Measurements from ENCODE around the gene ZC3H4. TPM values are rescaled to one million over a fixed set of nuclear protein-coding genes. Genes with fewer than 3 reads are reported as not detected.

The ZC3H4 gene
- total RNA-seq, 1 experiment from 2014 or later: 45.1 TPM

GRCh38 chr19:47142779-47143178 lies 29.2 kb upstream of the ZC3H4 start:
- H3K27ac ChIP-seq (ENCODE audit: low read depth, low read length): no peak overlapping the region
- H4K20me1 ChIP-seq (ENCODE audit: insufficient read depth): peaks cover 13% of the 10 kb centered on the region; the same call in 1 of the 2 replicates
- ChIA-PET CTCF (interaction anchor here (1.0 kb wide), 1 partner anchor 19 kb away, joined by 5 read pairs; no protein-coding TSS in a partner anchor), POLR2A (no interaction called here), RAD21 (ENCODE audit: low non-redundant PET in 1 of 2, low total read pairs in 2 of 2, uncharacterized antibody in 2 of 2, unreplicated experiment in 2 of 2) (no interaction called here)
- H3K4me3 ChIP-seq (replicated peaks in 1 of 2; ENCODE audit: low read depth in 1 of 2, low read length in 2 of 2): no peak overlapping the region
- no peak overlapping the region for H3K4me2 ChIP-seq (ENCODE audit: low read length)
- H2AFZ ChIP-seq (ENCODE audit: low read depth, low read length, poor library complexity, severe bottlenecking): no peak overlapping the region
- H3K36me3 ChIP-seq (ENCODE audit: control insufficient read depth in 1 of 2, insufficient read depth in 2 of 2, low read length in 2 of 2): peaks cover 31 to 41% of the 10 kb centered on the region in 2 experiments
- no peaks in the 10 kb centered on the region for H3K9me2 ChIP-seq (ENCODE audit: insufficient read depth)
- no peaks in the 10 kb centered on the region for H3K27me3 ChIP-seq (ENCODE audit: insufficient read depth, low read length)
- BruUV-seq (replicated peaks): no TSS peak
- intact Hi-C loops (cut with micrococcal nuclease): no loop called here
- peaks cover 13 to 20% of the 10 kb centered on the region in 2 experiments; a peak in 3 of 4 replicates for H3K4me1 ChIP-seq (ENCODE audit: control insufficient read depth in 1 of 2, insufficient read depth in 2 of 2, low read length in 2 of 2)
- TF ChIP-seq SRF (IDR thresholded peaks at IDR 0.05; ENCODE audit: low read depth) (no peak), CBX3 (IDR thresholded peaks at IDR 0.05; ENCODE audit: low read depth) (no peak), SP1 (IDR thresholded peaks at IDR 0.05; ENCODE audit: low read depth) (no peak), CEBPB (IDR thresholded peaks at IDR 0.05; ENCODE audit: low read depth) (no peak), YY1 (IDR thresholded peaks at IDR 0.05; ENCODE audit: extremely low read depth, insufficient replicate concordance, low read depth, low read length) (no peak), CTCF (IDR thresholded peaks at IDR 0.05 in 2 of 3, conservative IDR thresholded peaks at IDR 0.05 in 1 of 3; ENCODE audit: borderline replicate concordance in 1 of 3, insufficient read depth in 1 of 3, low read depth in 2 of 3, low read length in 2 of 3) (no peak), EGR1 (IDR thresholded peaks at IDR 0.05; ENCODE audit: low read depth) (no peak), EZH2phosphoT487 (IDR thresholded peaks at IDR 0.05; ENCODE audit: borderline replicate concordance) (no peak), EZH2 (IDR thresholded peaks at IDR 0.05) (no peak), RAD21 (IDR thresholded peaks at IDR 0.05; ENCODE audit: low read depth) (no peak), REST (IDR thresholded peaks at IDR 0.05; ENCODE audit: low read depth) (no peak), POLR2A (IDR thresholded peaks at IDR 0.05; ENCODE audit: borderline replicate concordance, extremely low read depth, insufficient read depth, insufficient read length) (no peak), ATF3 (IDR thresholded peaks at IDR 0.05) (no peak), FOSL1 (IDR thresholded peaks at IDR 0.05; ENCODE audit: low read depth) (no peak), TCF7L2 (IDR thresholded peaks at IDR 0.05; ENCODE audit: borderline replicate concordance, extremely low read depth, insufficient read depth, insufficient read length) (no peak), ZBTB33 (IDR thresholded peaks at IDR 0.05; ENCODE audit: extremely low read depth, insufficient replicate concordance, low read length) (no peak), ZNF274 (IDR thresholded peaks at IDR 0.05; ENCODE audit: low read depth, low read length) (no peak), POLR2AphosphoS5 (IDR thresholded peaks at IDR 0.05; ENCODE audit: low read depth, low read length) (no peak)
- DNase-seq (ENCODE audit: low read depth, low spot score) (no peak), ATAC-seq (no peak)
- no peaks in the 10 kb centered on the region for H3K9me3 ChIP-seq (ENCODE audit: control insufficient read depth in 1 of 2, insufficient read depth in 1 of 2, low read depth in 1 of 2, low read length in 2 of 2)
- peaks cover 97% of the 10 kb centered on the region for H3K79me2 ChIP-seq (ENCODE audit: insufficient read depth, low read length)
- no peak overlapping the region for H3K9ac ChIP-seq (ENCODE audit: low read length)
